ENCODE data around the gene CEP44.

CEP44 gene

GRCh38 chr4:174312993-174313392 is 29.3 kb downstream of the CEP44 start:
- no peak overlapping the region for H3K27ac ChIP-seq
- no peak for TF ChIP-seq ZFX (IDR thresholded peaks at IDR 0.05; ENCODE audit: borderline replicate concordance)
- TF ChIP-seq CTCF (IDR thresholded peaks at IDR 0.05), result no peak

GRCh38 chr4:174314274-174314673 is 30.6 kb downstream of the CEP44 start:
- H3K27ac ChIP-seq, result no peak overlapping the region
- no peak for TF ChIP-seq ZFX (IDR thresholded peaks at IDR 0.05; ENCODE audit: borderline replicate concordance)
- TF ChIP-seq CTCF (IDR thresholded peaks at IDR 0.05), result no peak

GRCh38 chr4:174314770-174315169 is 31.1 kb downstream of the CEP44 start:
- no peak overlapping the region for H3K27ac ChIP-seq
- TF ChIP-seq CTCF (IDR thresholded peaks at IDR 0.05) (no peak), ZFX (IDR thresholded peaks at IDR 0.05; ENCODE audit: borderline replicate concordance) (no peak)

GRCh38 chr4:174316546-174316945 is 32.8 kb downstream of the CEP44 start:
- H3K27ac ChIP-seq, result no peak overlapping the region
- no peak for TF ChIP-seq ZFX (IDR thresholded peaks at IDR 0.05; ENCODE audit: borderline replicate concordance)
- no peak for TF ChIP-seq CTCF (IDR thresholded peaks at IDR 0.05)

- no peak for TF ChIP-seq CTCF (IDR thresholded peaks at IDR 0.05)
- TF ChIP-seq ZFX (IDR thresholded peaks at IDR 0.05; ENCODE audit: borderline replicate concordance), result no peak
- no peak overlapping the region for H3K27ac ChIP-seq
These were observed 33.2 kb downstream of the CEP44 start for GRCh38 chr4:174316954-174317353.

GRCh38 chr4:174317531-174317930 is 33.8 kb downstream of the CEP44 start:
- TF ChIP-seq CTCF (IDR thresholded peaks at IDR 0.05) (no peak), ZFX (IDR thresholded peaks at IDR 0.05; ENCODE audit: borderline replicate concordance) (no peak)
- peak overlapping the region; percentile 30; the same call in 1 of the 2 replicates for H3K27ac ChIP-seq

- H3K27ac ChIP-seq, result peak overlapping the region; percentile 26; the same call in 1 of the 2 replicates
- TF ChIP-seq ZFX (IDR thresholded peaks at IDR 0.05; ENCODE audit: borderline replicate concordance) (no peak), CTCF (IDR thresholded peaks at IDR 0.05) (peak; percentile 71)
These were observed 35.4 kb downstream of the CEP44 start for GRCh38 chr4:174318829-174319764.
